Mesenchymal stem cell (in vitro differentiated cells and primary cell): ENCODE measurements around the gene TAT.
"Not testable (repeated sequence)": the region's sequence is repeated elsewhere in the genome, so short reads cannot be mapped to it uniquely, and the experiment has no call there.

Experiments used
- DNase-seq: peaks from one replicate; pipeline ENCODE4 v3.0.0-alpha.2; 2013
- H2AFZ ChIP-seq: one replicate; pipeline ENCODE4 v1.6.1; 2013; ENCODE audit warnings: low read depth, mild to moderate bottlenecking, control low read depth, inconsistent platforms, low read length, moderate library complexity
- H2AK5ac ChIP-seq: 2 replicates; pipeline ENCODE4 v1.6.1; 2013; ENCODE audit warnings: low read length, moderate library complexity, mild to moderate bottlenecking, inconsistent platforms; ENCODE audit not compliant: severe bottlenecking
- H2BK120ac ChIP-seq: one replicate; pipeline ENCODE4 v1.6.1; 2013; ENCODE audit warnings: low read depth, mild to moderate bottlenecking, inconsistent platforms, low read length, moderate library complexity
- H2BK12ac ChIP-seq, 2 experiments: one replicate each; pipeline ENCODE4 v1.6.1; 2013; ENCODE audit warnings: inconsistent platforms in 2 of 2, low read length in 2 of 2, mild to moderate bottlenecking in 2 of 2, moderate library complexity in 2 of 2, control low read depth in 1 of 2
- H2BK15ac ChIP-seq: one replicate; pipeline ENCODE4 v1.6.1; 2013; ENCODE audit warnings: mild to moderate bottlenecking, low read depth, inconsistent platforms; ENCODE audit not compliant: poor library complexity, severe bottlenecking
- H2BK5ac ChIP-seq: 2 replicates; pipeline ENCODE4 v1.6.1; 2013; ENCODE audit warnings: low read depth, mild to moderate bottlenecking, low read length, control low read depth, inconsistent platforms; ENCODE audit not compliant: poor library complexity, severe bottlenecking
- H3K14ac ChIP-seq, 2 experiments: one replicate each; pipeline ENCODE4 v1.6.1; 2013; ENCODE audit warnings: inconsistent platforms in 2 of 2, low read length in 2 of 2, control low read depth in 1 of 2, mild to moderate bottlenecking in 1 of 2, moderate library complexity in 1 of 2
- H3K18ac ChIP-seq, 2 experiments: one replicate each; pipeline ENCODE4 v1.6.1; 2013; ENCODE audit warnings: inconsistent platforms in 2 of 2, low read length in 2 of 2, control low read depth in 1 of 2, low read depth in 1 of 2, mild to moderate bottlenecking in 1 of 2
- H3K23ac ChIP-seq, 2 experiments: one replicate each; pipeline ENCODE4 v1.6.1; 2013; ENCODE audit warnings: inconsistent platforms in 2 of 2, low read length in 2 of 2, mild to moderate bottlenecking in 2 of 2, moderate library complexity in 2 of 2, control low read depth in 1 of 2
- H3K27ac ChIP-seq: 2 replicates; pipeline ENCODE4 v1.5.1; 2013; ENCODE audit warnings: mild to moderate bottlenecking, moderate library complexity, low read length, control low read depth, inconsistent platforms; ENCODE audit not compliant: poor library complexity, severe bottlenecking
- H3K27me3 ChIP-seq, 2 experiments: 2 replicates each; pipeline versions ENCODE4 v1.6.1 to v1.7.0; 2013; ENCODE audit warnings: low read length in 2 of 2, mild to moderate bottlenecking in 2 of 2, moderate library complexity in 2 of 2, control low read depth in 1 of 2, inconsistent platforms in 1 of 2; ENCODE audit not compliant: control insufficient read depth in 1 of 2, insufficient read depth in 1 of 2
- H3K36me3 ChIP-seq, 2 experiments: 2 replicates each; pipeline versions ENCODE4 v1.6.1 to v1.7.0; 2013; ENCODE audit warnings: low read length in 2 of 2, control low read depth in 1 of 2, inconsistent platforms in 1 of 2, low read depth in 1 of 2, mild to moderate bottlenecking in 1 of 2; ENCODE audit not compliant: insufficient read depth in 2 of 2, control insufficient read depth in 1 of 2
- H3K4ac ChIP-seq, 2 experiments: one replicate each; pipeline ENCODE4 v1.6.1; 2013; ENCODE audit warnings: inconsistent platforms in 2 of 2, low read length in 2 of 2, mild to moderate bottlenecking in 2 of 2, moderate library complexity in 2 of 2, control low read depth in 1 of 2, low read depth in 1 of 2
- H3K4me1 ChIP-seq: 2 replicates; pipeline ENCODE4 v1.6.1; 2013; ENCODE audit warnings: low read depth, low read length, control low read depth; ENCODE audit not compliant: control insufficient read depth, insufficient read depth
- H3K4me2 ChIP-seq: 2 replicates; pipeline ENCODE4 v1.6.1; 2013; ENCODE audit warnings: low read length, mild to moderate bottlenecking, inconsistent platforms; ENCODE audit not compliant: poor library complexity, severe bottlenecking
- H3K4me3 ChIP-seq, 2 experiments: 2 replicates each; pipeline versions ENCODE4 v1.5.1 to v1.7.0; 2013; ENCODE audit warnings: low read length in 2 of 2, mild to moderate bottlenecking in 2 of 2, control low read depth in 1 of 2, low read depth in 1 of 2; ENCODE audit not compliant: insufficient read depth in 1 of 2
- H3K79me1 ChIP-seq: replicated peaks from 2 replicates; pipeline ENCODE4 v1.6.1; 2013; ENCODE audit warnings: mild to moderate bottlenecking, control low read depth, low read length, inconsistent platforms; ENCODE audit not compliant: poor library complexity, severe bottlenecking
- H3K9ac ChIP-seq: 2 replicates; pipeline ENCODE4 v1.7.0; 2013; ENCODE audit warnings: mild to moderate bottlenecking, low read length, moderate library complexity
- H3K9me3 ChIP-seq: 2 replicates; pipeline ENCODE4 v1.7.0; 2013; ENCODE audit warnings: mild to moderate bottlenecking, low read length; ENCODE audit not compliant: control insufficient read depth
- H4K8ac ChIP-seq: one replicate; pipeline ENCODE4 v1.6.1; 2013; ENCODE audit warnings: inconsistent platforms, mild to moderate bottlenecking, low read length, moderate library complexity
- H4K91ac ChIP-seq: one replicate; pipeline ENCODE4 v1.6.1; 2013; ENCODE audit warnings: mild to moderate bottlenecking, low read length, inconsistent platforms
- WGBS: methylation state at CpG from one replicate; pipeline ENCODE4 v1.1.7; 2013; ENCODE audit warnings: mixed read lengths; 5-methylcytosine and 5-hydroxymethylcytosine counted together

The TAT gene

GRCh38 chr16:71610447-71610846 is 33.6 kb upstream of the TAT start:
- Histone ChIP-seq H4K8ac (no peak overlapping the region), H3K27ac (no peak overlapping the region), H2BK15ac (no peak overlapping the region), H3K27me3 (peaks cover 15 to 16% of the 10 kb centered on the region in 2 experiments), H3K9me3 (no peaks in the 10 kb centered on the region), H3K9ac (no peak overlapping the region), H2AFZ (no peak overlapping the region), H3K14ac (no peak overlapping the region), H3K4me2 (no peak overlapping the region), H2AK5ac (no peak overlapping the region), H3K4me3 (no peak overlapping the region), H3K4me1 (no peaks in the 10 kb centered on the region), H3K36me3 (no peaks in the 10 kb centered on the region), H2BK5ac (no peak overlapping the region), H3K4ac (no peak overlapping the region), H3K23ac (no peak overlapping the region), H2BK120ac (no peak overlapping the region), H3K79me1 (no peaks in the 10 kb centered on the region), H2BK12ac (no peak overlapping the region), H3K18ac (no peak overlapping the region), H4K91ac (no peak overlapping the region)
- over 99% methylated on average over 4 of the region's 4 CpGs for WGBS
- no peak for DNase-seq

GRCh38 chr16:71609066-71609465 is 32.2 kb upstream of the TAT start:
- no peak overlapping the region for H3K9ac ChIP-seq
- H2BK120ac ChIP-seq, result no peak overlapping the region
- no peaks in the 10 kb centered on the region for H3K36me3 ChIP-seq
- H3K4me3 ChIP-seq, result no peak overlapping the region
- no peak overlapping the region for H3K27ac ChIP-seq
- H3K27me3 ChIP-seq, result peaks cover 12 to 15% of the 10 kb centered on the region in 2 experiments
- H2AK5ac ChIP-seq, result no peak overlapping the region
- no peak overlapping the region for H3K14ac ChIP-seq
- no peaks in the 10 kb centered on the region for H3K9me3 ChIP-seq
- H3K4ac ChIP-seq, result no peak overlapping the region
- H3K23ac ChIP-seq, result no peak overlapping the region
- no peak overlapping the region for H2BK12ac ChIP-seq
- H2BK15ac ChIP-seq, result no peak overlapping the region
- no peak overlapping the region for H4K8ac ChIP-seq
- no peak for DNase-seq
- H3K4me2 ChIP-seq, result no peak overlapping the region
- no peak overlapping the region for H2AFZ ChIP-seq
- no peak overlapping the region for H3K18ac ChIP-seq
- H2BK5ac ChIP-seq, result no peak overlapping the region
- 89% methylated on average over 1 of the region's 2 CpGs for WGBS
- no peaks in the 10 kb centered on the region for H3K79me1 ChIP-seq
- no peak overlapping the region for H4K91ac ChIP-seq
- no peaks in the 10 kb centered on the region for H3K4me1 ChIP-seq

GRCh38 chr16:71600822-71601221 is 23.9 kb upstream of the TAT start:
- H3K27ac ChIP-seq, result no peak overlapping the region
- no peak overlapping the region for H2AFZ ChIP-seq
- no peak overlapping the region for H3K23ac ChIP-seq
- no peaks in the 10 kb centered on the region for H3K9me3 ChIP-seq
- no peak for DNase-seq
- no peak overlapping the region for H4K8ac ChIP-seq
- H3K27me3 ChIP-seq, result no peaks in the 10 kb centered on the region
- no peak overlapping the region for H3K14ac ChIP-seq
- no peak overlapping the region for H2BK15ac ChIP-seq
- no peak overlapping the region for H2AK5ac ChIP-seq
- no peak overlapping the region for H3K4me2 ChIP-seq
- no peak overlapping the region for H3K18ac ChIP-seq
- no peaks in the 10 kb centered on the region for H3K4me1 ChIP-seq
- H3K79me1 ChIP-seq, result no peaks in the 10 kb centered on the region
- no peak overlapping the region for H2BK120ac ChIP-seq
- H3K9ac ChIP-seq, result no peak overlapping the region
- no peak overlapping the region for H3K4ac ChIP-seq
- H2BK5ac ChIP-seq, result no peak overlapping the region
- H4K91ac ChIP-seq, result no peak overlapping the region
- 80% methylated on average over 8 of the region's 8 CpGs for WGBS
- no peak overlapping the region for H3K4me3 ChIP-seq
- H3K36me3 ChIP-seq, result no peaks in the 10 kb centered on the region
- no peak overlapping the region for H2BK12ac ChIP-seq

GRCh38 chr16:71598426-71598825 is 21.5 kb upstream of the TAT start:
- H3K4me1 ChIP-seq, result not testable (repeated sequence)
- WGBS, result 39% methylated on average over 2 of the region's 2 CpGs

More at GRCh38 chr16:71598426-71598825, 21.5 kb upstream of the TAT start:
- H3K9me3 ChIP-seq, H2AFZ ChIP-seq, H3K18ac ChIP-seq, H3K79me1 ChIP-seq, H3K36me3 ChIP-seq, H4K91ac ChIP-seq, H3K23ac ChIP-seq, H2BK15ac ChIP-seq, H3K14ac ChIP-seq, DNase-seq, H3K4me2 ChIP-seq, H3K27me3 ChIP-seq, H3K4me3 ChIP-seq, H3K4ac ChIP-seq, H2BK5ac ChIP-seq, H2BK12ac ChIP-seq, H4K8ac ChIP-seq, H3K9ac ChIP-seq, H3K27ac ChIP-seq, H2BK120ac ChIP-seq, H2AK5ac ChIP-seq: not testable (repeated sequence)
